ENCODE data around the gene THAP7. TPM values are rescaled to one million over a fixed set of nuclear protein-coding genes. Genes with fewer than 3 reads are reported as not detected.

Gene THAP7
- total and polyA plus RNA-seq, 9 of the 15 experiments (the other 6 are each of a cell fraction or from before 2014, with no cell fraction given): 7.9 to 263 (median 84.1) TPM

DNA sequence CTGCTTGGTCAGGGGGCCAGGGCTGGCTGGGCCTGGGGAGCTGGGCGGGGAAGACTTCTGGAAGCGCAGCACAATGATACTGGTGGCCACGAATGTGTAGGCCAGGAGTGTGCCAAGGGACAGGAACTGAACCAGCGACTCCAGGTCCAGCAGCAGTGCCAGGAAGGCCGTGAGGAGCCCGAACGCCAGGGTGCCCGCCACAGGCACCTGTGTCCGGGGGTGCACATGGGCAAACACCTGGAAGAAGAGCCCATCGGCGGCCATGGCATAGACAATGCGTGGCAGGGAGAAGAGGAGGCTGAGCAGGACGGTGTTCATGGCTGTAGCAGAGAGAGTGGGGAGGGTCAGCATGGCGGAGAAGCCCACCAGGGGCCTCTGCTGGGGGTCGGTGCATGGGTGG, 28.1 kb upstream of the THAP7 start (continued):
- TF ChIP-seq, protein P1, sequence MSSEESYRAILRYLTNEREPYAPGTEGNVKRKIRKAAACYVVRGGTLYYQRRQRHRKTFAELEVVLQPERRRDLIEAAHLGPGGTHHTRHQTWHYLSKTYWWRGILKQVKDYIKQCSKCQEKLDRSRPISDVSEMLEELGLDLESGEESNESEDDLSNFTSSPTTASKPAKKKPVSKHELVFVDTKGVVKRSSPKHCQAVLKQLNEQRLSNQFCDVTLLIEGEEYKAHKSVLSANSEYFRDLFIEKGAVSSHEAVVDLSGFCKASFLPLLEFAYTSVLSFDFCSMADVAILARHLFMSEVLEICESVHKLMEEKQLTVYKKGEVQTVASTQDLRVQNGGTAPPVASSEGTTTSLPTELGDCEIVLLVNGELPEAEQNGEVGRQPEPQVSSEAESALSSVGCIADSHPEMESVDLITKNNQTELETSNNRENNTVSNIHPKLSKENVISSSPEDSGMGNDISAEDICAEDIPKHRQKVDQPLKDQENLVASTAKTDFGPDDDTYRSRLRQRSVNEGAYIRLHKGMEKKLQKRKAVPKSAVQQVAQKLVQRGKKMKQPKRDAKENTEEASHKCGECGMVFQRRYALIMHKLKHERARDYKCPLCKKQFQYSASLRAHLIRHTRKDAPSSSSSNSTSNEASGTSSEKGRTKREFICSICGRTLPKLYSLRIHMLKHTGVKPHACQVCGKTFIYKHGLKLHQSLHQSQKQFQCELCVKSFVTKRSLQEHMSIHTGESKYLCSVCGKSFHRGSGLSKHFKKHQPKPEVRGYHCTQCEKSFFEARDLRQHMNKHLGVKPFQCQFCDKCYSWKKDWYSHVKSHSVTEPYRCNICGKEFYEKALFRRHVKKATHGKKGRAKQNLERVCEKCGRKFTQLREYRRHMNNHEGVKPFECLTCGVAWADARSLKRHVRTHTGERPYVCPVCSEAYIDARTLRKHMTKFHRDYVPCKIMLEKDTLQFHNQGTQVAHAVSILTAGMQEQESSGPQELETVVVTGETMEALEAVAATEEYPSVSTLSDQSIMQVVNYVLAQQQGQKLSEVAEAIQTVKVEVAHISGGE (CRISPR knock-in tag; IDR thresholded peaks at IDR 0.05): 0 out of 6 replicates have a peak, but pooled peaks of 1 of the 3 experiments have one; percentile 11
- TF ChIP-seq FOXA3 (CRISPR knock-in tag; conservative IDR thresholded peaks at IDR 0.05 in 1 of 2, IDR thresholded peaks at IDR 0.05 in 1 of 2): 0 out of 4 replicates have a peak, but pooled peaks of 1 of the 2 experiments have one; percentile 12
- TF ChIP-seq FIP1L1 (IDR thresholded peaks at IDR 0.05; ENCODE audit: low read depth, low read length, poor library complexity, severe bottlenecking): peak; percentile 22
- TF ChIP-seq ELF2 (CRISPR knock-in tag; IDR thresholded peaks at IDR 0.05): peak; percentile 48; the same call in 1 of the 2 replicates
- peak; percentile 32 for TF ChIP-seq SETDB1 (IDR thresholded peaks at IDR 0.05; ENCODE audit: low read length)
- TF ChIP-seq, protein P2, sequence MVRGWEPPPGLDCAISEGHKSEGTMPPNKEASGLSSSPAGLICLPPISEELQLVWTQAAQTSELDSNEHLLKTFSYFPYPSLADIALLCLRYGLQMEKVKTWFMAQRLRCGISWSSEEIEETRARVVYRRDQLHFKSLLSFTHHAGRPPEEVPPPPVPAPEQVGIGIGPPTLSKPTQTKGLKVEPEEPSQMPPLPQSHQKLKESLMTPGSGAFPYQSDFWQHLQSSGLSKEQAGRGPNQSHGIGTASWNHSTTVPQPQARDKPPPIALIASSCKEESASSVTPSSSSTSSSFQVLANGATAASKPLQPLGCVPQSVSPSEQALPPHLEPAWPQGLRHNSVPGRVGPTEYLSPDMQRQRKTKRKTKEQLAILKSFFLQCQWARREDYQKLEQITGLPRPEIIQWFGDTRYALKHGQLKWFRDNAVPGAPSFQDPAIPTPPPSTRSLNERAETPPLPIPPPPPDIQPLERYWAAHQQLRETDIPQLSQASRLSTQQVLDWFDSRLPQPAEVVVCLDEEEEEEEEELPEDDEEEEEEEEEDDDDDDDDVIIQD (CRISPR knock-in tag; IDR thresholded peaks at IDR 0.05): peak; percentile 63; the same call in 1 of the 2 replicates
- TF ChIP-seq, protein P3, sequence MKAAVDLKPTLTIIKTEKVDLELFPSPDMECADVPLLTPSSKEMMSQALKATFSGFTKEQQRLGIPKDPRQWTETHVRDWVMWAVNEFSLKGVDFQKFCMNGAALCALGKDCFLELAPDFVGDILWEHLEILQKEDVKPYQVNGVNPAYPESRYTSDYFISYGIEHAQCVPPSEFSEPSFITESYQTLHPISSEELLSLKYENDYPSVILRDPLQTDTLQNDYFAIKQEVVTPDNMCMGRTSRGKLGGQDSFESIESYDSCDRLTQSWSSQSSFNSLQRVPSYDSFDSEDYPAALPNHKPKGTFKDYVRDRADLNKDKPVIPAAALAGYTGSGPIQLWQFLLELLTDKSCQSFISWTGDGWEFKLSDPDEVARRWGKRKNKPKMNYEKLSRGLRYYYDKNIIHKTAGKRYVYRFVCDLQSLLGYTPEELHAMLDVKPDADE (conservative IDR thresholded peaks at IDR 0.05; ENCODE audit: control insufficient read depth, low read depth, low read length): 0 out of 2 replicates have a peak, but pooled peaks have one; percentile 20
- TF ChIP-seq SMAD1 (IDR thresholded peaks at IDR 0.05; ENCODE audit: low read depth, low read length, partially characterized antibody): no peak
